Activated CD4-positive, alpha-beta T cell treated with anti-CD3 and anti-CD28 coated beads, Interleukin-2, amount 10 ng/mL, durations not matched to agents 7 days and 5 days (primary cell): ENCODE measurements around the gene FAM136A. TPM values are rescaled to one million over a fixed set of nuclear protein-coding genes. Genes with fewer than 3 reads are reported as not detected.

Experiments
- CTCF ChIA-PET: fragments of 350-600 bp; sonication (Branson Sonifier 250); formaldehyde crosslinking; loops from one replicate; lab custom pipeline; 2021; ENCODE audit warnings: antibody characterized with exemption; lab: Charles Lee
- POLR2A ChIA-PET: fragments of 350-600 bp; sonication (Branson Sonifier 250); formaldehyde crosslinking; loops from one replicate; lab custom pipeline; 2021; ENCODE audit warnings: antibody characterized with exemption; lab: Charles Lee
- DNase-seq: peaks from one replicate; pipeline ENCODE4 v3.0.0-alpha.2; 2020
- H3K27ac Mint-ChIP-seq: one replicate; pipeline ENCODE4 v1.8.0; 2021; ENCODE audit warnings: mild to moderate bottlenecking, moderate library complexity, mixed read lengths
- H3K27me3 Mint-ChIP-seq: one replicate; pipeline ENCODE4 v1.8.0; 2021; ENCODE audit warnings: mixed read lengths
- H3K36me3 Mint-ChIP-seq: one replicate; pipeline ENCODE4 v1.8.0; 2021; ENCODE audit warnings: low read depth, mixed read lengths
- H3K4me1 Mint-ChIP-seq: one replicate; pipeline ENCODE4 v1.8.0; 2021; ENCODE audit warnings: mixed read lengths
- H3K4me3 Mint-ChIP-seq: one replicate; pipeline ENCODE4 v1.8.0; 2021; ENCODE audit warnings: mild to moderate bottlenecking, moderate library complexity, mixed read lengths
- H3K9me3 Mint-ChIP-seq: one replicate; pipeline ENCODE4 v1.8.0; 2021; ENCODE audit warnings: mixed read lengths
- total RNA-seq, 2 experiments: library from RNA; stranded (reverse); gene quantifications; one replicate each; pipeline ENCODE4 v1.2.3, GENCODE V29; 2021

The FAM136A gene
- 10 to 100 TPM; 33.4 to 37.4 TPM for total RNA-seq

DNA sequence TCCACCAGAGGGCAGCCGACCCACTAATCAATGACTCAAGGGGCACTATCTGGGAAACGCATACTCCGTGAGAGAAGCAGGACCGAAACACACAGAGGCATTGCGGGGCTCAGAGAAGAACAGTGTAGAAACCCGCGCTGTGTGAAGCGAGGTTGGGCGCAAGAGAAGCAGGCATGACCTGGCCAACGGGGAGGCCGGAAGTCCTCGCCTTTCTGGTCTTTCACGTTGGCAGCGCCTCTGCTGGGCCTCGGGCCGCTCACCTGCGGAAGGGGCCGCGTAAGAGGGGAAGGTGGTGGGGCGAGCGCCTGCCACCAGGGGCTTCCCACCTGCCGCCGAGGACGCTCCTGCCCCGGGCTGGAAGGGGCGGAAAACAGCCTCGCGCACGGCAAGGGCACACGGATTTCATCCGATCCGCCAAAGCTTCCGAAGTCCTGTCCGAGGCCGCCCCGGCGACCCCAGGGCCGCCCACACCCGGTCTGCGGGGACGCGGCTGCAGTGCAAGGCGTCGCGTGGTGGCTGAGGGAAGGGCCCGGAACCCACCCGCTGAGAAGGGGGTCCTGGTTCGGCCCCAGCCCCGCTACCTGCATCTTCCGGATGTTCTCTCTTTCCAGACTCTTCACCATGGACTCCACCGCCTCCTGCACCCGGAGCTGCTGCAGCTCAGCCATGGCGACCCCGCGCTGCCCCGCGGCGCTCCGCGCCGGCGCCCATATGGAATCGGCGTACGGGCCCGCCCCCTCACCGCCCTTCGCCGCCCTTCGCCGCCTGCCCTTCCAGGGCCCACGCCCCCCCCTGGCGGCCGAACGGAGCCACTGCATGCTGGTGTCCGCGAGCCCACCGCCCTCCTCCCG is at the start of gene FAM136A:
Gene FAM136A, minus strand, starts transcription at position 724 of the 851 bp plus-strand sequence. Its CDS starts 56 bp downstream, at position 668.
- ChIA-PET CTCF (interaction anchor here (0.5 to 3.8 kb wide), 12 partner anchors 8 to 1222 kb away, joined by 3 to 29 read pairs (median 5); partner anchors contain the start of genes C2orf42, PCYOX1 and SNRPG), POLR2A (interaction anchor here (1.0 kb wide), 1 partner anchor 54 kb away, joined by 3 read pairs; no protein-coding TSS in a partner anchor)
- peak; percentile 87 for DNase-seq
- Mint-ChIP-seq H3K4me3 (peak within 1 kb of the TSS; percentile 92), H3K9me3 (no peaks in the 10 kb centered on the region), H3K4me1 (peaks cover 46% of the 10 kb centered on the region), H3K27ac (peak within 1 kb of the TSS; percentile 95), H3K27me3 (no peaks in the 10 kb centered on the region), H3K36me3 (peaks cover 37% of the 10 kb centered on the region)

DNA sequence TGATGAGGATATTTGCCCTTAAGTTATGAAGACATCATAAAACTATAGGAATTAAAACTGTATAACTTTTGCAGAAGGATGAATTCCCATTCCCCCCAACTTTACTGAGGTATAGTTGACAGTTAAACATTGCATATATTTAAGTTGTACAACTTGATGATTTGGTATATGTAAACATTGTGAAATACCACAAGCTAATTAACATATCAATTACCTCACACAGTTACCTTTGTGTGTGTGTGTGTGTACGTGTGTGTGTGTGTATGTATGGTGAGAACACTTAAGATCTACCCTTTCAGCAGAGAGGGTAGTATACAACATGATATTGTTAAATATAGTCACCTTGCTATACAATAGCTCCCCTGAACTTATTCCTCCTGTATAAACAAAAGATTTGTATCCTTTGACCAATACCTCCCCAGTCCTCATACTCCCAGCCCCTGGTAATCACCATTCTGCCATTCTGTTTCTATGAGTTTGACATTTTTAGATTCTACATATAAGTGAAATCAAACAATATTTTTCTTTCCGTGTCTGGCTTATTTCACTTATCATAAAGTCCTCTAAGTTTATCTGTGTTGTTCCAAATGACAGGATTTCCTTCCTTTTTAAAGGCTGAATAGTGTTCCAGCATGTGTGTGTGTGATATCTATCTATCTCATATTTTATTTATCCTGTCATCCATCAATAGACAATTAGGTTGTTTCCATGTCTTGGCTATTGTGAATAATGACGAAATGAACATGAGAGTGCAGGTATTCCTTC is 48.2 kb upstream of the FAM136A start:
- H3K27me3 Mint-ChIP-seq, result peaks cover 26% of the 10 kb centered on the region
- H3K27ac Mint-ChIP-seq, result no peak overlapping the region
- POLR2A ChIA-PET, result no interaction called here
- no peaks in the 10 kb centered on the region for H3K4me1 Mint-ChIP-seq
- no peak overlapping the region for H3K4me3 Mint-ChIP-seq
- no peaks in the 10 kb centered on the region for H3K9me3 Mint-ChIP-seq
- CTCF ChIA-PET, result interaction anchor here (2.0 kb wide), 1 partner anchor 9 kb away, joined by 5 read pairs; no protein-coding TSS in a partner anchor
- no peaks in the 10 kb centered on the region for H3K36me3 Mint-ChIP-seq
- DNase-seq, result no peak

DNA sequence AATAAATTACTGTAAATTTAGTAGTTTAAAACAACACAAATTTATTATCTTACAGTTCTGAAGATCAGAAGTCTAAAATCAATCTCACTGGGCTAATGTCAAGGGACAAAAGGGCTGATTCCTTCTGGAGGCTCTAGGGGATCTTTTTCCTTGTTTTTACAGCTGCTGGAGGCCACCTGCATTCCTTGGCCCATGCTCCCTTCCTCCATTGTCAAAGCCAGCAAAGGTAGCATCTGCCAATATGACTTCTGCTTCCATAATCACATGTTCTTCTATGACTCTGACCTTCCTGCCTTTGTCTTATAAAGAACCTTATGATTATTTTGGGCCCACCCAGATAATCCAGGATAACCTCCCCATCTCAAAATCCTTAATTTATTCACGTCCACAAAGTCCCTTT is 46.0 kb upstream of the FAM136A start:
- DNase-seq, result no peak
- Mint-ChIP-seq H3K36me3 (no peaks in the 10 kb centered on the region), H3K9me3 (no peaks in the 10 kb centered on the region), H3K4me3 (no peak overlapping the region), H3K27me3 (peaks cover 29% of the 10 kb centered on the region), H3K27ac (no peak overlapping the region), H3K4me1 (no peaks in the 10 kb centered on the region)
- CTCF ChIA-PET, result interaction anchor here (1.1 kb wide), 1 partner anchor 49 kb away, joined by 4 read pairs; no protein-coding TSS in a partner anchor
- POLR2A ChIA-PET, result no interaction called here

DNA sequence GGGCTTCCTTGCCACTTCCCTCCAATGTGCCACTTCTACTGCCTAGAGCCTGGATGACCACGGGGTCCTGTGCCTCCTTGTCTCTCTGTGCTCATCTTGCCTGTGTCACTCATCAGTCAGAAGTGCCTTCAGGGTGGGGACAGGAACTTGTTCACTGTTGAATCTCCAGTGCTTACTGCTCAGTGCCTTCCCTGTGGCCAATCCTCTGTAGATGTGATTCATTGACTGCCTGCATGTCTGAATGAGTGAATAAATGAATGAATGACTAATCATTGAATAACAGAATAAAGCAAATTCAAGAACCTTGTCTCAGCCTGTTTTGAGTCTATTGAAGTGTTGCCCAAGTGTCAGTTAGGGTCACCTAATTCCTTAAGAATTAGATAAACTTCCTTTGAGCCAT is 42.3 kb upstream of the FAM136A start:
- CTCF ChIA-PET, result no interaction called here
- peaks cover 13% of the 10 kb centered on the region for H3K27me3 Mint-ChIP-seq
- H3K4me3 Mint-ChIP-seq, result no peak overlapping the region
- POLR2A ChIA-PET, result no interaction called here
- H3K4me1 Mint-ChIP-seq, result peaks cover 2% of the 10 kb centered on the region
- no peaks in the 10 kb centered on the region for H3K9me3 Mint-ChIP-seq
- H3K36me3 Mint-ChIP-seq, result no peaks in the 10 kb centered on the region
- no peak for DNase-seq
- H3K27ac Mint-ChIP-seq, result no peak overlapping the region

DNA sequence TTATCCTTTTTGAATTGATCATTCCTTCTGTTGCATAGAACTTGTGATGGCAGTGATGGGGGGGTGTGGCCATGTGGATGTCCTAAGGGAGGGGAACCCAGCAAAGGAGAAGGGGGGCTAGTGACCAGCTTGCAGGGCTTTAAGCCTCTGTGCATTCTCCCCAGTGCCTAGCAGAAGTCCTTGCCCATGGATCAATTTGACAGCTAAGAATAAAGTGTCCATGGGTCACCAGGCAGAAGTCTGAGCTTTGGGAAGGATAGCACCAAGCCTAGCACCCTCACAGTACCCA is 39.6 kb upstream of the FAM136A start:
- ChIA-PET CTCF (interaction anchor here (0.7 to 1.5 kb wide), 3 partner anchors 9 to 37 kb away, joined by 3 to 5 read pairs (median 4); no protein-coding TSS in a partner anchor), POLR2A (no interaction called here)
- Mint-ChIP-seq H3K4me1 (peaks cover 2% of the 10 kb centered on the region), H3K27me3 (peaks cover 11% of the 10 kb centered on the region), H3K27ac (no peak overlapping the region), H3K4me3 (no peak overlapping the region), H3K9me3 (no peaks in the 10 kb centered on the region), H3K36me3 (no peaks in the 10 kb centered on the region)
- DNase-seq, result no peak

DNA sequence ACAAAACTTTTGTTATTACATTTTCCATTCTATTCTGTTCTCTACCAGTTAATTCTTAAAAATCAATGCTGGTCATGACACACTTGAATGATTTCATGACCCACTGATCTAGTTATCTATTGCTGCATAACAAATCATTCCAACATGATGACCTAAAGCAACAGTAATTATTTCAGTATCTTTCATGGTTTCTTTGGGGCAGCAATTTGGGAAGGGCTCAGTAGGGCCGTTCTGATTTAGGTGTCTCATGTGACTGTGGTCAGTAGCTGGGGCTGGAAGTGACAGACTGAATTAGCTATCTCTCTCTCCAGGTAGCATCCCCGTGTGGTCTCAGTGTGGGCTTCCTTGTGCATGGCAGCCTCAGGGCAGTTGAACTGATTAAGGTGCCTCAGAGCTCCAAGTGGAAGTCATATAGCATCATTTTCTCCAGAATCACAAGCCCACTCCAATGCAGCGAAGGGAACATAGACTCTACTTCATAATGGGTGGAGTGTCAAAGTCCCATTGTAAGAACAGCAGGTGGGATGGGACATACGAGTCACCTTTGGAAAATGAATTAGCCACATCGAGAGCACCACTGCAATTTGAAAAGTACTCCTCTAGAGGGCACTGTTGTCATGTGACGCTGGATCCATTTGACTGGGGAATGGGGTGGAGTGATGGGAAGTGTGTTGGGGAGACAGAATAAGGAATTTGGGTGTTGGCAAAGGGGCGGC is 39.1 kb upstream of the FAM136A start:
- H3K27me3 Mint-ChIP-seq, result peaks cover 11% of the 10 kb centered on the region
- no peaks in the 10 kb centered on the region for H3K36me3 Mint-ChIP-seq
- ChIA-PET POLR2A (no interaction called here), CTCF (interaction anchor here (1.1 to 1.5 kb wide), 2 partner anchors 9 to 37 kb away, joined by 4 to 5 read pairs; no protein-coding TSS in a partner anchor)
- DNase-seq, result peak; percentile 48
- H3K9me3 Mint-ChIP-seq, result no peaks in the 10 kb centered on the region
- no peak overlapping the region for H3K4me3 Mint-ChIP-seq
- peaks cover 2% of the 10 kb centered on the region for H3K4me1 Mint-ChIP-seq
- no peak overlapping the region for H3K27ac Mint-ChIP-seq

DNA sequence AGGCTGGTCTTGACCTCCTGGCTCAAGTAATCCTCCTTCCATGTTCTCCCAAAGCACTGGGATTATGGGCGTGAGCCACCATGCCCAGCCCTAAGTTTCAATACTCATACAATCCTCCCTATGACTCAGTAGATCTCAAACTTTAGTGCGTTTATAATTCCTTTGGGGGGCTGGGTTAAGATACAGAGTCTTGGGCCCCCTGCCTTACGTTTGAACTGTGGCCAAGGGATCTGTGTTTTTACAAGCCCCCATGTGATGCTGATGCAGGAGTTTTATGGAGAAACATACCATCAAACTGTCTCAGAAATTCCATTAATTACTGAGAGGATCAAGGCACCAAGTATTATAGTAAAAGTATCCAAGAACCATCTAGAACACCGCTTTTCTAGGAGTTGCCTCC is 38.2 kb upstream of the FAM136A start:
- ChIA-PET POLR2A (no interaction called here), CTCF (no interaction called here)
- H3K27ac Mint-ChIP-seq, result no peak overlapping the region
- no peaks in the 10 kb centered on the region for H3K36me3 Mint-ChIP-seq
- H3K27me3 Mint-ChIP-seq, result peaks cover 9% of the 10 kb centered on the region
- H3K4me1 Mint-ChIP-seq, result peaks cover 2% of the 10 kb centered on the region
- DNase-seq, result no peak
- no peak overlapping the region for H3K4me3 Mint-ChIP-seq
- no peaks in the 10 kb centered on the region for H3K9me3 Mint-ChIP-seq

DNA sequence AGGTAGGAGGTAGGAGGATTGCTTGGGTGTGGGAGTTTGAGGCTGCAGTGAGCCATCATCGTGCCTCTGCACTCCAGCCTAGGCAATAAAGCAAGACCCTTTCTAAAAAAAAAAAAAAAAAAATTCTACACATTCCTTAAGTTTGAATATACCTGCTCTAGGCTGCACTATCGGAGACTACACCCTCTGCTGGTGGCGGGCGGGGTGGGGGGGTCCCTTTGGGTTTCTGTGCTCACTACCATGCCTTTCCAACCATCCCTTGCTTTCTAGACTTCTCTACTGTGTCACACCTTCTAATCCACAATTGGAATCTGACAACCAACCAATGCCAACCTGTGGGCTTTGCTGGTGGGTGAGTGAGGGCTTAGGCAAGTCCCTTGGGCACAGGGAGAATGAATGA is 34.7 kb upstream of the FAM136A start:
- Mint-ChIP-seq H3K36me3 (no peaks in the 10 kb centered on the region), H3K27me3 (peaks cover 6% of the 10 kb centered on the region), H3K27ac (no peak overlapping the region), H3K4me1 (peaks cover 2% of the 10 kb centered on the region), H3K4me3 (no peak overlapping the region), H3K9me3 (no peaks in the 10 kb centered on the region)
- POLR2A ChIA-PET, result no interaction called here
- no peak for DNase-seq
- CTCF ChIA-PET, result no interaction called here

DNA sequence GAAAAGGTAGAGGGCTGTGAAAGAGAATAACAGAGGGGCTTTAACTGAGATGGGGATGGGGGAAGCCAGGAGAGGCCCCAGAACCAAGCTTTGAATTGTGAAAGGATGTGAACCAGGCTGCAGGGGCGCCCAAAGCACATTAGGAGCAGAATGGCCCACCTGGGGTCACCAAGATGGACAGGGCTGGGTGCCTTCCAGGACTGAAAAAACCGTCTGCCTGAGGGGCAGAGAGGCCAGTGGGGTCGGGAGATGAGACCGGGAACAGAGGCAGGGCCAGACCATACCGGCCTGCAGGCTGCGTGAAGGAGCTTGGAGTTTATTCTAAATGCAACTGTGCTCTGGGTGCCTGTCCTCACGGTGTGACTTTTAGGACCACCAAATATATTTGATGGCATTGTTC is 29.1 kb upstream of the FAM136A start:
- ChIA-PET CTCF (interaction anchor here (1.4 kb wide), 1 partner anchor 10 kb away, joined by 4 read pairs; no protein-coding TSS in a partner anchor), POLR2A (no interaction called here)
- Mint-ChIP-seq H3K27ac (no peak overlapping the region), H3K9me3 (no peaks in the 10 kb centered on the region), H3K36me3 (no peaks in the 10 kb centered on the region), H3K27me3 (peaks cover 6% of the 10 kb centered on the region), H3K4me3 (no peak overlapping the region), H3K4me1 (no peaks in the 10 kb centered on the region)
- no peak for DNase-seq

DNA sequence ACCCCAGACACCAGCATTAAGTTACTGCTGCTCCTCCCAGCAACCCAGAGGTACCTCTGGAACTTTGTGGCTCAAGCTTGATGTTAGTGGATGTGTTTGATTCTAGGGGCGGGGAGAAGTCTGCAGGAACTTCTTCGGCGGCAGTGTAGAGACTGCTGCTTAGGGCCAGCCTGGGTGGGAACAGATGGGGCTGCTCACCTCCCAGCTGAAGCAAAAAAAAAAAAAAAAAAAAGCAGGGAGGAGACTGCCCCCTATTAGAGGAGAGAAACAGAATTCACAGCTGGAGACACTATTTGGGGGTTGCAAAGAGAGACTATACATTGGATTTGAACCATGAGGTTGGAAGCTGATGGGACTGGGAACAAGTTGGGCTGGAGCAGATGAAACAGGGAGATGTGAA is 28.6 kb upstream of the FAM136A start:
- H3K4me3 Mint-ChIP-seq, result no peak overlapping the region
- ChIA-PET CTCF (interaction anchor here (0.7 kb wide), 1 partner anchor 1644 kb away, joined by 4 read pairs; no protein-coding TSS in a partner anchor), POLR2A (no interaction called here)
- H3K4me1 Mint-ChIP-seq, result no peaks in the 10 kb centered on the region
- no peak overlapping the region for H3K27ac Mint-ChIP-seq
- H3K9me3 Mint-ChIP-seq, result no peaks in the 10 kb centered on the region
- DNase-seq, result no peak
- no peaks in the 10 kb centered on the region for H3K36me3 Mint-ChIP-seq
- H3K27me3 Mint-ChIP-seq, result peaks cover 6% of the 10 kb centered on the region

DNA sequence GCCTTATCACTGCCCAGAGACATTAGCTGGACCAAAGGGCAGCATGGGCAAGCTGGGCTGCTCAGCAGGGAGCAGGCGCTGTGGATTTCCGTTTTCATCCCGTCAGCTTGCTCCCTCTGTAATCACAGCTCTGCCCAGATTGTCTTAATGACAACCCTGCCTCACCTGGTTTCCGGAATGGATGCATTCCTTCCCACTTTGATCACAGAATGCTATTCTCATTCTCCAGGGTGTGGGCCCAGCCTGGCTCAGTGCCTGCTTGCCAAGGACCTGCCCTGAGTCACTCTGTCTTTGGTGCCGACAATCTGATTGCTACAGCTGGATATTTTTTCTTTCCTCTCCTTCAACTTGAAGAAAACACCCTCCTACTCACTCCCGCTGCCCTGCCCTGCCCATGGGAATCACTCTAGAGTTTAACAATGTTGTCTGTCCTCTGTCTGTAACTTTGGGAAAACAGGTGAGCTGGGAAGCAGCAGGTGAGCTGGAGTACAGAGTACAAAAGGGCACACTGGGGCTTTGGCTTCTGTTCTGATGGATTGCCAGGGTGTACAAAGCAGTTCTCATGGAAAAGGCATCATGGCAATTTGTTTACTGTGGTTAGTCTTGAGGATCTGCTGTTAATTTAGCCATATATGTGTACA is 27.2 kb upstream of the FAM136A start:
- CTCF ChIA-PET, result interaction anchor here (0.6 to 0.9 kb wide), 3 partner anchors 11 to 1519 kb away, joined by 3 read pairs; no protein-coding TSS in a partner anchor
- Mint-ChIP-seq H3K27me3 (peaks cover 6% of the 10 kb centered on the region), H3K4me1 (no peaks in the 10 kb centered on the region), H3K27ac (no peak overlapping the region), H3K36me3 (no peaks in the 10 kb centered on the region), H3K9me3 (no peaks in the 10 kb centered on the region), H3K4me3 (no peak overlapping the region)
- DNase-seq, result no peak
- POLR2A ChIA-PET, result no interaction called here

DNA sequence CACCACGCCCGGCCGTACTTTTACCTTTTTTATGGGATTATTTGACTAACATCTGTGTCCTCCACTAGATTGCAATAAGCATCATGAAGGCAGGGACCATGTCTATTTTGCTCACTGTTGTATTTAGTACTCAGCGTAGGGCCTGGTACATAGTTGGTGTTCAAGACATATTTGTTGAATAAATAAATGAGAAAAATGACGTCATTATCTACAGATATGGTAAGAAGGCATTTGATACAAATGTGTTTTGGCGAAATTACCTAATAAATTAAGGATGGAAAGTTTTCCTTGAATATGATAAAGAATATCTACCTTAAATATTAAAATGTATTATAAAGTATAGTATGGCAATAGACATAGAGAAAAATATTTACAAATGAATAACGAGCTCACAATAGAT is 24.0 kb upstream of the FAM136A start:
- H3K4me1 Mint-ChIP-seq, result no peaks in the 10 kb centered on the region
- no peak overlapping the region for H3K4me3 Mint-ChIP-seq
- no peak overlapping the region for H3K27ac Mint-ChIP-seq
- DNase-seq, result no peak
- no peaks in the 10 kb centered on the region for H3K9me3 Mint-ChIP-seq
- CTCF ChIA-PET, result no interaction called here
- H3K36me3 Mint-ChIP-seq, result no peaks in the 10 kb centered on the region
- POLR2A ChIA-PET, result no interaction called here
- peaks cover 5% of the 10 kb centered on the region for H3K27me3 Mint-ChIP-seq
